HG03354 (cell line): ENCODE results near the gene SH2D3A.
"Not testable (repeated sequence)": the region's sequence is repeated elsewhere in the genome, so short reads cannot be mapped to it uniquely, and the experiment has no call there.

Source experiments
- ATAC-seq: cut with Tn5 transposase; IDR thresholded peaks from one replicate; pipeline ENCODE4 v1.9.1; 2021; ENCODE audit warnings: mild to moderate bottlenecking; ENCODE audit not compliant: unreplicated experiment, poor library complexity, severe bottlenecking

The SH2D3A gene

DNA sequence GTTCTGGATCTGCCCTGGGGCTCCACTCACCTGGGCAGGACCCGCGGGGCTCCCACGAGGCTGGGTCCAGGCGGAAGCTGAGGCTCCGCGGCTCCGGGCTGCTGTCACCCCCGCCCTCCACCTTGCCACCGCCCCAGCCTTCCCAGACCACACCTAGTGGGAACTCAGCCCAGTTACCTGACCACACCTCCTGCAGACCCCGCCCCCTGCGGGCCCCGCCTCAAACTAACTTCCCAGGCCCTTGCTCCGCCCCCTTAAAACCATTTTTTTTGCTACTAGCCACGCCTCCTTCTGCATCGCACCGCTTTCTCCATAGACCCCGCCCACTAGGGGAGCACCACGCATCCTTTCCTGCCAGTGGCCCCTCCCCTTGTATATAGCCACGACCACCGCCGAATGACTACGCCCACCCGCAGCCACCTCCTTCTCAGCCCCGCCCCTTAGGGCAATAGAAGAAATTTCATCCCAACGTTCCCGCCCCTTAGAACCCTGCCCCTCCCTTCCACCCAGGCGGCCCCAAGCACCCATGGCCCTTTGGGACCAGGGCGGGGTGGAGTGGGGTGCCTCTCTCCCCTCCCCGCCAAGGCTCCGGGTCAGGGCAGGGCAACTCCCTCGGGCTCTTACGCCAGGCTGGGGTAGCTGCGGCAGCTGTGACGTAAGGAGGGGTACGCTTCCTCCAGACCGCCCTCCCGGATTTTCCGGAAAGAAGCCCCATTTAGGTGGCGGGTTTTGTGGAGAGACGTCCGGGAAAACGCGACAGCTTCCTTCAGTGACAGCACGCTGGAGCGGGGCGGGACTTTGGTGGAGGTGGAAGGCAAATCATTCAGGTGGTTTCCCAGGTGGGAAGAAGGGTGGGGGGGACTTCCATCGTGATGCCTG is at the start of gene SH2D3A:
Gene SH2D3A, minus strand, starts transcription at position 79 of the 879 bp plus-strand sequence. CDS start 3,687 bp downstream, outside the sequence.
- peak; percentile 83 for ATAC-seq

DNA sequence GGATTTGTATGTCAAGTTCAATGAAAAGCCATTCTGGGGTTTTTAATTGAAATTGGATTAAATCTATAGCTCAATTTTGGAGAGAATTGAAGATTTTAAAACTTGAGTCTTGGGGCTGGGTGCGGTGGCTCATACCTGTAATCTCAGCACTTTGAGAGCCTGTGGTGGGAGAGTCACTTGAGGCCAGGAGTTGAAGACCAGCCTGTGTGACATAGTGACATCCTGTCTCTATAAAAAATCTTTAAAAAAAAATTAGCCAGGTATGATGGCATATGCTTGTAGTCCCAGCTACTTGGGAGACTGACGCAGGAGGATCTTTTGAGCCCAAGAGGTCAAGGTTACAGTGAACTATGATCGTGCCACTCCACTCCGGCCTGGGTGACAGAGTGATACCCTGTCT is 46.4 kb upstream of the SH2D3A start:
- no peak for ATAC-seq

DNA sequence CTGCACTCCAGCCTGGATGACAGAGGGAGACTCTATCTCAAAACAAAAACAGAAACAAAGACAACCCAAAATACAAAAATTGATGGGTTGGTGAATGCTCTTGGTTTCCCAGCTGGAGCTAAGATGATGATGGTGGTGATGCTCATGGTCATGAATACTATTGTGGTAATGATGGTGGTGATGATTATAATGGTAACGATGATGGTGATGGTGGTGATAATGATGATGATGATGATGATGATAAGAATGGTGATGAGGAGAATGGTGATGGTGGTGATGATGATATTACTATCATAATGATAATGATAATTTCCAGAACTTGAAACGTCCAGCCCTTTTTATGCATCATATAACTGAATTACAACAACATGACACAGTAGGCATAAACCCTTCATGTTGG is 45.4 kb upstream of the SH2D3A start:
- no peak for ATAC-seq

DNA sequence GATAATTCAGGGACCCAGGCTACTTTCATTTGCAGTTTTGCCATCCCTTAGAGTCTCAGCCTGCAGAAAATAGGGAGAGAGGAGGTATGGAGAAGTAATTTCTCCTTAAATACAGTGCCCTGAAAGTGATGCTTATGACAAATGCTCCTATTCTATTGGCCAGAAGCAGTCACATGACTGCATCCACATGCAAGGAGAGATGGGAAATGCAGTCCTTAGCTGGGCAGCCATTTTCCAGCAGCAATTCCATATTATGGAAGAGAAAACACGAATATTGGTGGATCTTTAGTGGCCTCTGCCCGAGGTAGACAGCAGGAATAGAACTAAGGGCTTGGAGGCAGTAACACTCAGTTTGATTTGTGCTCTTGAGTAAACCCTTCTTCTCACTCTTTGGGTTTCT is 44.7 kb upstream of the SH2D3A start:
- ATAC-seq = no peak

DNA sequence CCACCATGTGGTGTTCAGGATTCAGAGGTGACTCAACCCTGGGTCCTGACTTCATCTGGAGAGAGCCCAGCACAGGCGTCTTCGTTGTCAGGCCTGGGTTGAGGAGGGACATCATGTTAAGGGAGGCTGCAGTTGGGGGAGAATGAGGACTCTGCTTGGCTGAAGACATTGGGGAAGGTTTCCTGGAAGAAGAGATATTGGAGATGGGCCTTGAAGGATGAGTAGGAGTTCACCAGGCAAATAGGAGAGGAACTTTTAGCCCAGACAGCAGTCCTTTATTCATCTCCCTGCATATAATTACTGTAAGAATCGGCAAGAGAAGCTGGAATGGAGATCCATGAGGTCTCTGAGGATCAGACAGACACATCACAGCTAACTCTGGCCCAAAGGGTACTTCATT is 44.1 kb upstream of the SH2D3A start:
- no peak for ATAC-seq

DNA sequence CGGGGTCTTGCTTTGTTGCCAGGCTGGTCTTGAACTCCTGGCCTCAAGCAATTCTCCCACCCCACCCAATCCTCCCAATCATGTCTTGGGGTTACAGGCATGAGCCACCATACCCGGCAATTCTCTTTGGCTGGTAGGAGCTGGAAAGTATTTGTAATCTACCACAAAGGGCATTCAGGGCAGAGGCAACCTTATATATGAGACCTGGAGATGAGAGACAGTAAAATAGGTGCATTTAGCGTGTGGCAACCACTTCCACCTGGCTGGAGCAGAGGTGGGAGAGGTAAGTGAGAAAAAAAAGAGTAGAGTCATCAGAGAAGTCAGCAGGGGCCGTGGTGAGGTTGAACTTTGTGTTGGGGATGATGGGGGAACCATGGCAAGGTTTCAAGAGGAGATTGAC is 42.0 kb upstream of the SH2D3A start:
- no peak for ATAC-seq

DNA sequence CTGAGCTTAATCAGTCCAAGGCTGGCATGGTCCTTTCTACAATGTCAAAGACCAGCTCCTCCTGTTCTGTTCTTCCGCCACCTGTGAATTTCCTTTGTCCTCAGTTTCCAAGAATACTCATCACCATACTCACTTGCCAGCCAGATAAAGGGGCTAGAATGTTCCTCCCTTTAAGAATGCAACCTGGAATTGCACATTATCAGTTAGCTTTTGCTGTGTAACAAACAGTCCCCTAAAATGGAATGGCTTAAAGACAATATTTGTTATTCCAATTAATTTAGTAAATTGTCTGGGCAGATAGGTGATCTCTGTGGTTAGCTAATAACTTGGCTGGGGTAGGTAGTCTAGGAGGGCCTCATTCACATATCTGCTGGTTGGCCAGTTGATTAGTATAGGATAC is 41.3 kb upstream of the SH2D3A start:
- no peak for ATAC-seq

DNA sequence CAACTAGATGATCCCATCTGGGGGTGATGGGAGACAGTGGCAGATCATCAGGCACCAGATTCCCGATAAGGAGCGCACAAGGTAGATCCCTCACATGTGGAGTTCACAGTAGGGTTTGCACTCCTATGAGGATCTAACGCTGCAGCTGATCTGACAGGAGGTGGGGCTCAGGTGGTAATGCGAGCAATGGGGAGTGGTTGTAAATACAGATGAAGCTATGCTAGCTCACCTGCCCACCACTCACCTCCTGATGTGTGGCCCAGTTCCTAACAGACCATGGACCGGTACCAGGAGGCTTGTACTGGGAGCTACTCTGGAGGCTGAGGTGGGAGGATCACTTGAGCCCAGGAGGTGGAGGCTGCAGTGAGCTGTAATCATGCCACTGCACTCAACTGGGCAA is 40.1 kb upstream of the SH2D3A start:
- ATAC-seq = no peak

DNA sequence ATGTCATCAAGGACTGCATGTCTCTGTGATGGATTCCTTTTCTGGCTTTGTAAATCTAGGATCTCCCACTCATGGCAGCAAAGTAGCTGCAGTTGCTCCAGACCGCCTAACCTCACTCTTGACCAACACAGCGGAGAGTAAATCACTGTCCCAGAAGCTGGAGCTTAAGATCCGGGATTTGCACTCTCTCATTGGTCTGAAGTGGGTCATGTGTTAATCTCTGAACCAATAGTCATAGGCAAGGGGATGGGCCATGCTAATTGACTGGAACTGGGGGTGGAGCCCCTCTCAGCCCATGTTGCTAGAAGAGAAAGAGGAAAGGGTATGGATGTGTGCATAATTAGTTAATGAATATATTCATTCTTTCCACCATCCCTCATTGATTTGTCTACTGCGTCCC is 39.3 kb upstream of the SH2D3A start:
- no peak for ATAC-seq

DNA sequence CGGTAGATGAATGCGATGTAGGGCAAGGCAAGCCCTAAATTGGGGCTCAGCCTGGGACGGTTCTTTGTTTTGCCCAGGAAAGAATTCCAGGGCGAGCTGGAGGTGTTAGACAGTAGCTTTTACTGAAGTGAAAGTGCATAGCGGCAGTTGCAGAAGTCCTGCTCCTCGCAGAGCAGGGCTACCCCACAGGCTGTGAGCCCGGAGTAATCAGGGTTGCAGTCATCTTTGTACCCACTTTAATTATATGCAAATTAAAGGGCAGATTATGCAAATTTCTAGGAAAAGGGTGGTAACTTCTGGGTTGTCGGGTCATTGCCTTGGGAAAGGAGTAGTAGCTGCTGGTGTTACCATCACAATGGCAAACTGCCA is 35.8 kb upstream of the SH2D3A start:
- no peak for ATAC-seq

DNA sequence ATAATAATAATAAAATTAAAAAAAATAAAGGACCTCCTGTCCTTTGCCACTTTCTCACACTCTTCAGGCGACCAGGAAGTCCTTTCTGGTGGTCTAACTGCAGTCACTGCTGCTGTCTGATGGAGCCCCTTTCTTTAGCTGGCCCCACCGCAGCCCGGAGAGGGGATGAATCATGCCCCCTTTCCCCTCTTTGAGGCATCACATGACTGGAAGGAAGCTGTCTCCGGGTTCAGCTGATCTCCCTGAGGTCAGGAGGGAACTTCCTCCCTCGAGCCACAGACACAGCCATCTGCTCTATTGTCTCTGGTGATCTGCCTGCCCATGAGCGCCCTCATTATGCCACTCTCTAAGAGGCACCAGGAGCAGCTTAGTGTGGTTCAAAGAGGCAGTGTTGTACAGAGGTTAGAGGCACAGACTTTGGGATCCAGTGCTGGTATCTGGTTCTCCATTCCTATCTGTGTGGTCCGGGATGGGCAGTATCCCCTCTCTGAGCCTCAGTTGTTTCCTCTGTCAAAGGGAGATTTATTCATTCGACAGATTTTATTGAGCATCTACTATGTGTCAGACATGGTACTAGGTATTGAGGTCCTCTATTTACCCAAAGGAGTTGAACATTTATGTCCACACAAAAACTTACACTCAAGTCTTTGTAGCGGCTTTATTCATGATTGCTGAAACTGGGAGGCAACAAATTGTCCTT is 35.3 kb upstream of the SH2D3A start:
- peak; percentile 60 for ATAC-seq

DNA sequence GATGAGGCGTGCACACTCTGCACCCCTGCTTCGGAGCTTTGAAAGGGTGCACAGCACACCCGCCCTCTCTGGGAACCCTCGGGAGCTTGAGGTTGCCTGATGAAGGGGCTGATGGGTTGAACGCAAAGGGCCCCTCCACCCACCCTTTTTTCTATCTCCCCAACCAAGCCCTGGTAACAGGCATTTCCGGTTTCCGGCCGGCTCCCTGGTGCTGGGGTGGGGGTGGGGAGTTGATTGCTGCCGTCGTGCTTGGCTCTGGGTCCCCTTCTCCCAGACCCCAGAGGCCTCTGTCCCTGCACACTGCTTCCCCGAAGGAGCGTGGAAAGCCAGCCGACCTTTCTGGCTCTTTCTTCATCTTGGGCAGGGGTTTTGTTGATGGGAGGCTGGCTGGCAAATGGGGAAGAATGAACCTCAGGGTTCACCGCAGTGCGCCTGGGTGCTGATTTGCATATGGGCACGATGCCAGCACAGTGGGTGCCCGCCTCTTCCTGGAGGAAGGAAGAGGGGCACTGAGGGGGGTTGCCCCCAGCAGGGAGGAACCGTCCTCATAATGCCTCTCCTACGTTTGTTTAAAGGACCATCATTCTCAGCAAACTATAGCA is 34.4 kb upstream of the SH2D3A start:
- peak; percentile 58 for ATAC-seq

DNA sequence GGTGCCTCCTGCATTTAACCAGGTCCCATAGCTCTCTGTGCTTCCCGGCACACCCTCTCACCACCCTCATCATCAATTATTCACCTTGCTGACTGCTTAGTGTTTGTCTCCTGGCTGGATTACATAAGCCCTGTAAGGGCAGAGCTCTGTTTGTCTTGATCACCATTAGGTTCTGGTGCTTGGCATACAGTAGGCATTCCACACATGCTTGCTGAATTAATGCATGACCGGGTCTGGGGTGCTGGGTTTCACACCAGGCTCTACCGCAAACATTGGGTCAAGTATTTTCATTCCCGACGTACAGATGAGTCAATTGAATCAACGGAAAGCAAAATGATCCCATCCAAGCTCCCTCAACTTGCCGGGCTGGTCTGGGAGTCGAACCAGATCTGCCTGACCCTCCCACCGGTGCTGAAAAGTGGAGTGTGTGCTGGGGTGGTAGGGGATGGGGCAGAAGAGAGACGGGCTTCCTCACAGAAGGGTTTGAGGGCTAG is 33.8 kb upstream of the SH2D3A start:
- no peak for ATAC-seq

DNA sequence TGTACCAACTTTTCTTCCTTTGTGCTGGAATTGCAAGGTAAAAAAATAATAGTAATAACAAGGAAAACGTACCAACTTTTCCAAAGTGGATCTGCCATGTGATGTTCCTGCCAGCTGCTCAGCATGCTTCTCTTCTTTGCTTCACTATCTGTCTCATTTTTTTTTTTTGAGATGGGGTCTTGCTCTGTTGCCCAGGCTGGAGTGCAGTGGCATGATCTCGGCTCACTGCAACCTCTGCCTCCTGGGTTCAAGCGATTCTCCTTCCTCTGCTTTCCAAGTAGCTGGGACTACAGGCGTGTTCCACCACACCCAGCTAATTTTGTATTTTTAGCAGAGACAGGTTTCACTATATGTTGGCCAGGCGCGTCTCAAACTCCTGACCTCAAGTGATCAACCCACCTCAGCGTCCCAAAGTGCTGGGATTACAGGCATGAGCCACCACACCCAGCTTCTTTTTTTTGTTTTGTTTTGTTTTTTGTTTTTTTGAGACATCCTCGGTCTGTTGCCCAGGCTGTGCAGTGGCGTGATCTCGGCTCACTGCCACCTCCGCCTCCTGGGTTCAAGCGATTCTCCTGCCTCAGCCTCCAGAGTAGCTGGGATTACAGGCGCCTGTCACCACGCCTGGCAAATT is 33.0 kb upstream of the SH2D3A start:
- ATAC-seq = not testable (repeated sequence)

DNA sequence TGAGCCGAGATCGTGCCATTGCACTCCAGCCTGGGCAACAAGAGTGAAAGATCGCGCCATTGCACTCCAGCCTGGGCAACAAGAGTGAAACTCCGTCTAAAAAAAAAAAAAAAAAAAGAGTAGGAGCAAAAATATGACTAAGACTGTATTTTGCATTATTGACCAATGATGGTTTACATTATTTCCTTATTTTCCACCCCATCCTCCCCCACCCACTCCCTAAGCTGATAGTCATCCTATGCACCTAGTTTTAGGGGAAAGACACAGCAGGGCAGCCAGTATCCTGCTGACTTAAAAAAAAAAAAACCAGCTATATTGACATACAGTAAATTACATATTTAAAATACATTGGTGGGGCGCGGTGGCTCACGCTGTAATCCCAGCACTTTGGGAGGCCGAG is 30.4 kb upstream of the SH2D3A start:
- ATAC-seq = no peak

DNA sequence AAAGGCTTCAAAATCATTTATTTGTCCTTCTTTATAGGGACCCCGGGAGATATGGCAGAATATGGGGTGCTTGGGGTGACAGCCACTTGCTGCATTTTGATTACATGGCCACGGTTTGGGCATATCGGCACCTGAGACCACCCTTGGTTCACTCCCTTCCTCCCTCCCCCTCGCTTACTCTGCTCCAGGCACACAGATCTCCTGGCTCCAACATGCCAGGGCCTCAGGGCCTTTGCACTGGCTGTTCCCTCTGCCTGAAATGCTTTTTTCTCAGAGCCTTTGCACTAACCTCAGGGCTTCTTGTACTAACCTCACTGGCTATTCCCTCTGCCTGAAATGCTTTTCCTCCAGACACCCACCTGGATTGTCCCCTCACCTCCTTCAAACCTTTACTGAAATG is 29.0 kb upstream of the SH2D3A start:
- ATAC-seq = no peak

DNA sequence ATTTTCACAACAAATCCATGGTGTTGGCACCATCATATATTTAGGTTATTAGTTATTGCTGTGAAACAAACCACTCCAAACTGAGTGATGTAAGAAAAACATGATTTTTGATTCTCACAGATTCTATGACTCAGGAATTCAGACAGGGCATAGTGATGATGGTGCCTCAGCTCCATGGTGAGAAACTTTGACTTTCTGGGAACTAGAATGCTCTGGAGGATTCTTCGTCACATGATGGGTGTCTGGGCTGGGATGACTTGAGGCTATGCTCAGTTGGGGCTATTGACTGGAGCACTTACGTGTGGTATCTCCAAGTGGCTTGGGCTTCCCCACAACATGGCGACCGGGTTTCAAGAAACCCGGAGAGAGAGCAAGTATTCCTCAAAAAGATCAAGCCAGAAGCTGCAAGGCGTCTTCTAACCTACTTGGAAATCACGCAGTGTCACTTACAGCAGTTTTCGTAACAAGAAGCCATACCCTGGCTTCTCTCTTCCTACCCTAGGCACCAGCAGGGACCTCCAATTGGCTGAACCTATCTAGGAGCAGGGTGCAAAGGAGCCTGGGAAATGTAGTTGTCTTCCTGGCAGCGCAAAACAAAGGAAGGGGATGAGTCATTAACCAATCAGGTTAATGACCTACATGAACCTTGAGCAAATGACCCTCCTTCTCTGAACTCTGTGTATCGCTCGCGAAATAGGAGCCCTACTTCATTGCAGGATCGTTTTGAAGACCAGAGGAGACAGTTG is 27.6 kb upstream of the SH2D3A start:
- no peak for ATAC-seq

DNA sequence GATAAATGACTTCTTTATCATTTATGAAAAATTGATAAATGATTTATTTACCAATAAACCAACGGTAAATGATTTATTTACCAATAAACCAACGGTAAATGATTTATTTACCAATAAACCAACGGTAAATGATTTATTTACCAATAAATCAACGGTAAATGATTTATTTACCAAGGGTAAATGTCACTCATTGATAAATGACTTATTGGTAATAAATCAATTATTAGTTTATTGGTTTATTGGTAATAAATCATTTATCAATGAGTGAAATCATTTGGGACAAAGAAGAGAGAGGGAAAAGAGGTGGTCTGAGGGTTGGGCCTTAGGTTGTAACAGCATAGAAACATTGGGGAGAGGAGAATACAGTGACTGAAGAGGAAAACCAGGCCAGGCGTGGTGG is 26.7 kb upstream of the SH2D3A start:
- ATAC-seq = no peak

DNA sequence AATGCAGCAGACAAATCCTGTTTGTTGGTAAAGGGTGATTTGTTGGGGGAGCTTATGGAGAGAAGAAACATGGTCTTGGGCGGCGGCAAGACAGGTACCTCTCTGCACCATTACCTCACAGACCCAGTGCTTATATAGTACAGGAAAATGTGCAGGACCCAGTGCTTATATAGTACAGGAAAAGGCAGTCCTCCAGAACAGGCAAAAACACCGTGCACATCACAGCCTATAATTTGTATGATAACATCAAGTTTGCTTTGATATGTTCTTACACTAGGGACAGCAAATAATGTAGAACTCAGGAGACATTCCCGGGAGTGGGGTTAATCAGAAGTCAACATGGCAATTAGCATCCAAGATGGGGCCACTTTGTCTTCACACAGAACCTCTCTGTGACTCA is 26.2 kb upstream of the SH2D3A start:
- no peak for ATAC-seq

DNA sequence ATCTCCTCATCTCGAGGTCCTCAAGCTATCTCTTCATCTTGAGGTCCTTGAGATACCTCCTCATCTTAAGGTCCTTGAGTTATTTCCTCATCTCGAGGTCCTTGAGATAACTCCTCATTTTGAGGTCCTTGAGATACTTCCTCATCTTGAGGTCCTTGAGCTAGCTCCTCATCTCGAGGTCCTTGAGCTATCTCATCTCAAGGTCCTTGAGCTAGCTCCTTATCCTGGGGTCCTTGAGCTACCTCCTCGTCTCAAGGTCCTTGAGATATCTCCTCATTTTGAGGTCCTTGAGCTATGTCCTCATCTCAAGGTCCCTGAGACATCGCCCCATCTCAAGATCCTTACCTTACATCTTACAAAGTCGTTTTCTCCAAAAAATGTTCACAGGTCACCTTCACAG is 24.0 kb upstream of the SH2D3A start:
- ATAC-seq = no peak
